ENCODE results near the gene MUC4.
"Not testable (repeated sequence)": the region's sequence is repeated elsewhere in the genome, so short reads cannot be mapped to it uniquely, and the experiment has no call there.

The MUC4 gene

GRCh38 chr3:195732940-195733339 is 78.8 kb downstream of the MUC4 start:
- H3K4me3 Mint-ChIP-seq = no peak overlapping the region

GRCh38 chr3:195731356-195731905 is 80.3 kb downstream of the MUC4 start:
- no peak overlapping the region for H3K27ac Mint-ChIP-seq

More at GRCh38 chr3:195732940-195733339, 78.8 kb downstream of the MUC4 start:
- Mint-ChIP-seq H3K27ac (no peak overlapping the region), H3K4me1 (no peaks in the 10 kb centered on the region), H3K9me3 (no peaks in the 10 kb centered on the region), H3K27me3 (no peaks in the 10 kb centered on the region), H3K36me3 (peaks cover 12% of the 10 kb centered on the region)

GRCh38 chr3:195729476-195730251 is 82.1 kb downstream of the MUC4 start:
- no peaks in the 10 kb centered on the region for H3K4me1 Mint-ChIP-seq
- H3K27me3 Mint-ChIP-seq = no peaks in the 10 kb centered on the region
- no peak overlapping the region for H3K27ac Mint-ChIP-seq
- H3K36me3 Mint-ChIP-seq = peaks cover 4% of the 10 kb centered on the region
- no peaks in the 10 kb centered on the region for H3K9me3 Mint-ChIP-seq
- H3K4me3 Mint-ChIP-seq = no peak overlapping the region

More at GRCh38 chr3:195731356-195731905, 80.3 kb downstream of the MUC4 start:
- no peaks in the 10 kb centered on the region for H3K9me3 Mint-ChIP-seq
- H3K27me3 Mint-ChIP-seq = no peaks in the 10 kb centered on the region
- H3K4me1 Mint-ChIP-seq = no peaks in the 10 kb centered on the region
- H3K4me3 Mint-ChIP-seq = no peak overlapping the region
- H3K36me3 Mint-ChIP-seq = peaks cover 10% of the 10 kb centered on the region

GRCh38 chr3:195728789-195729188 is 82.9 kb downstream of the MUC4 start:
- not testable (repeated sequence) for H3K4me1 Mint-ChIP-seq, H3K4me3 Mint-ChIP-seq, H3K9me3 Mint-ChIP-seq, H3K36me3 Mint-ChIP-seq, H3K27ac Mint-ChIP-seq, H3K27me3 Mint-ChIP-seq

- no peak overlapping the region for H3K27ac Mint-ChIP-seq
- no peak overlapping the region for H3K4me3 Mint-ChIP-seq
These were observed 84.0 kb downstream of the MUC4 start for GRCh38 chr3:195727606-195728195.

GRCh38 chr3:195725916-195726740 is 85.6 kb downstream of the MUC4 start:
- not testable (repeated sequence) for H3K4me3 Mint-ChIP-seq, H3K36me3 Mint-ChIP-seq, H3K27ac Mint-ChIP-seq, H3K9me3 Mint-ChIP-seq, H3K4me1 Mint-ChIP-seq, H3K27me3 Mint-ChIP-seq

More at GRCh38 chr3:195727606-195728195, 84.0 kb downstream of the MUC4 start:
- no peaks in the 10 kb centered on the region for H3K9me3 Mint-ChIP-seq
- H3K36me3 Mint-ChIP-seq = peaks cover 4% of the 10 kb centered on the region
- H3K27me3 Mint-ChIP-seq = no peaks in the 10 kb centered on the region
- H3K4me1 Mint-ChIP-seq = no peaks in the 10 kb centered on the region

GRCh38 chr3:195724363-195724762 is 87.4 kb downstream of the MUC4 start:
- H3K36me3 Mint-ChIP-seq, H3K27ac Mint-ChIP-seq, H3K4me3 Mint-ChIP-seq, H3K27me3 Mint-ChIP-seq, H3K9me3 Mint-ChIP-seq, H3K4me1 Mint-ChIP-seq: not testable (repeated sequence)

- not testable (repeated sequence) for H3K27ac Mint-ChIP-seq, H3K4me3 Mint-ChIP-seq, H3K9me3 Mint-ChIP-seq, H3K4me1 Mint-ChIP-seq, H3K27me3 Mint-ChIP-seq, H3K36me3 Mint-ChIP-seq
These were observed 88.8 kb downstream of the MUC4 start for GRCh38 chr3:195722996-195723345.

- not testable (repeated sequence) for H3K27ac Mint-ChIP-seq, H3K36me3 Mint-ChIP-seq, H3K4me3 Mint-ChIP-seq, H3K9me3 Mint-ChIP-seq, H3K27me3 Mint-ChIP-seq, H3K4me1 Mint-ChIP-seq
These were observed 89.4 kb downstream of the MUC4 start for GRCh38 chr3:195722139-195722995.

GRCh38 chr3:195720831-195721506 is 90.8 kb downstream of the MUC4 start, which contains the start of gene MUC20:
Gene MUC20, plus strand, starts transcription at chr3:195720978. Its CDS starts 30 bp downstream, at chr3:195721008.
- H3K36me3 Mint-ChIP-seq, H3K4me3 Mint-ChIP-seq, H3K27me3 Mint-ChIP-seq, H3K9me3 Mint-ChIP-seq, H3K4me1 Mint-ChIP-seq, H3K27ac Mint-ChIP-seq: not testable (repeated sequence)

GRCh38 chr3:195719514-195720254 is 92.0 kb downstream of the MUC4 start:
- H3K9me3 Mint-ChIP-seq, H3K36me3 Mint-ChIP-seq, H3K4me1 Mint-ChIP-seq, H3K27me3 Mint-ChIP-seq, H3K4me3 Mint-ChIP-seq, H3K27ac Mint-ChIP-seq: not testable (repeated sequence)

GRCh38 chr3:195718477-195718984 is 93.2 kb downstream of the MUC4 start:
- no peak overlapping the region for H3K4me3 Mint-ChIP-seq
- no peaks in the 10 kb centered on the region for H3K9me3 Mint-ChIP-seq
- H3K27me3 Mint-ChIP-seq = no peaks in the 10 kb centered on the region
- H3K36me3 Mint-ChIP-seq = peaks cover 12% of the 10 kb centered on the region
- H3K27ac Mint-ChIP-seq = no peak overlapping the region
- H3K4me1 Mint-ChIP-seq = peaks cover 5% of the 10 kb centered on the region

- Mint-ChIP-seq H3K36me3 (peaks cover 12% of the 10 kb centered on the region), H3K27ac (no peak overlapping the region), H3K9me3 (no peaks in the 10 kb centered on the region), H3K4me1 (peaks cover 5% of the 10 kb centered on the region), H3K27me3 (no peaks in the 10 kb centered on the region), H3K4me3 (no peak overlapping the region)
These were observed 93.8 kb downstream of the MUC4 start for GRCh38 chr3:195717852-195718476.

- H3K36me3 Mint-ChIP-seq = peaks cover 14% of the 10 kb centered on the region
- no peak overlapping the region for H3K27ac Mint-ChIP-seq
- no peaks in the 10 kb centered on the region for H3K27me3 Mint-ChIP-seq
- no peak overlapping the region for H3K4me3 Mint-ChIP-seq
- H3K4me1 Mint-ChIP-seq = peaks cover 5% of the 10 kb centered on the region
- H3K9me3 Mint-ChIP-seq = no peaks in the 10 kb centered on the region
These were observed 94.3 kb downstream of the MUC4 start for GRCh38 chr3:195717416-195717815.

Measured in activated naive CD4-positive, alpha-beta T cell treated with anti-CD3 and anti-CD28 coated beads, Interleukin-2, amount 50 U/mL, for 24 hours (primary cell).